Measurements from ENCODE around the gene RO60.
"Not testable (repeated sequence)": the region's sequence is repeated elsewhere in the genome, so short reads cannot be mapped to it uniquely, and the experiment has no call there.

RO60 gene

GRCh38 chr1:193016788-193017187 lies 42.6 kb upstream of the RO60 start:
- no peak for TF ChIP-seq CTCF (IDR thresholded peaks at IDR 0.05; ENCODE audit: insufficient read depth, low read length, poor library complexity, severe bottlenecking)
- Histone ChIP-seq H3K36me3 (ENCODE audit: control insufficient read depth, insufficient read depth, low read length) (no peaks in the 10 kb centered on the region), H3K4me3 (replicated peaks; ENCODE audit: low read depth, low read length) (no peak overlapping the region), H3K27me3 (replicated peaks; ENCODE audit: control insufficient read depth, insufficient read depth, low read length) (no peaks in the 10 kb centered on the region)
- DNase-seq (ENCODE audit: extremely low read depth, insufficient read length) = no peak

GRCh38 chr1:193019442-193020026 lies 39.9 kb upstream of the RO60 start:
- DNase-seq (ENCODE audit: extremely low read depth, insufficient read length) = no peak
- peak; percentile 31 for TF ChIP-seq CTCF (IDR thresholded peaks at IDR 0.05; ENCODE audit: insufficient read depth, low read length, poor library complexity, severe bottlenecking)
- H3K36me3 ChIP-seq (ENCODE audit: control insufficient read depth, insufficient read depth, low read length) = no peaks in the 10 kb centered on the region
- H3K27me3 ChIP-seq (replicated peaks; ENCODE audit: control insufficient read depth, insufficient read depth, low read length) = no peaks in the 10 kb centered on the region
- H3K4me3 ChIP-seq (replicated peaks; ENCODE audit: low read depth, low read length) = no peak overlapping the region

- no peak for DNase-seq (ENCODE audit: extremely low read depth, insufficient read length)
- Histone ChIP-seq H3K36me3 (ENCODE audit: control insufficient read depth, insufficient read depth, low read length) (peaks cover 2% of the 10 kb centered on the region), H3K27me3 (replicated peaks; ENCODE audit: control insufficient read depth, insufficient read depth, low read length) (no peaks in the 10 kb centered on the region), H3K4me3 (replicated peaks; ENCODE audit: low read depth, low read length) (no peak overlapping the region)
- TF ChIP-seq CTCF (IDR thresholded peaks at IDR 0.05; ENCODE audit: insufficient read depth, low read length, poor library complexity, severe bottlenecking) = no peak
Observed at GRCh38 chr1:193025218-193025617, 34.2 kb upstream of the RO60 start.

GRCh38 chr1:193030280-193030679 lies 29.1 kb upstream of the RO60 start:
- H3K4me3 ChIP-seq (replicated peaks; ENCODE audit: low read depth, low read length) = no peak overlapping the region
- TF ChIP-seq CTCF (IDR thresholded peaks at IDR 0.05; ENCODE audit: insufficient read depth, low read length, poor library complexity, severe bottlenecking) = no peak
- DNase-seq (ENCODE audit: extremely low read depth, insufficient read length) = no peak
- no peaks in the 10 kb centered on the region for H3K27me3 ChIP-seq (replicated peaks; ENCODE audit: control insufficient read depth, insufficient read depth, low read length)
- peaks cover 2% of the 10 kb centered on the region for H3K36me3 ChIP-seq (ENCODE audit: control insufficient read depth, insufficient read depth, low read length)

GRCh38 chr1:193031431-193031830 lies 28.0 kb upstream of the RO60 start:
- no peak for DNase-seq (ENCODE audit: extremely low read depth, insufficient read length)
- Histone ChIP-seq H3K27me3 (replicated peaks; ENCODE audit: control insufficient read depth, insufficient read depth, low read length) (no peaks in the 10 kb centered on the region), H3K4me3 (replicated peaks; ENCODE audit: low read depth, low read length) (no peak overlapping the region), H3K36me3 (ENCODE audit: control insufficient read depth, insufficient read depth, low read length) (no peaks in the 10 kb centered on the region; the same call in none of the 2 replicates)
- TF ChIP-seq CTCF (IDR thresholded peaks at IDR 0.05; ENCODE audit: insufficient read depth, low read length, poor library complexity, severe bottlenecking) = peak; percentile 32

- not testable (repeated sequence) for DNase-seq (ENCODE audit: extremely low read depth, insufficient read length); H3K27me3 ChIP-seq (replicated peaks; ENCODE audit: control insufficient read depth, insufficient read depth, low read length); H3K4me3 ChIP-seq (replicated peaks; ENCODE audit: low read depth, low read length); H3K36me3 ChIP-seq (ENCODE audit: control insufficient read depth, insufficient read depth, low read length)
Observed at GRCh38 chr1:193032643-193033427, 26.6 kb upstream of the RO60 start.
